ENCODE results near the gene REEP1.

DNA sequence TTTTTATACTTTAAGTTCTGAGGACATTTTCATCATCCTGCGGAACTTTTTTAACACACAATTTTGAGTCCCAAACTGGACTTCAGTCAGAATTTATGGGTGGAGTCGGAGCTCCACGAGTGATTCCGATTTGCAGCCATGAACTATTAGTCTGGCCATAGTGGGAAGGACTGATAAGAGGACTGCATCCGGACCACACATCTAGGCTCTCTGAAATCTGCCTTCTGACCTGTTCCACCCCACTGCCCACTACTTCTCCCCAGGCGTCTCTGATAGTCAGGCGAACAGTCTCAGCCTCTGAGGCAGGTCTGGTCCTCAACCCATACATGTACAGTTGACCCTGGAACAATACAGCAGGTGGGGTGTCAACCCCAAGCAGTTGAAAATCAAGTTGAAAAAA, 133.0 kb downstream of the REEP1 start:
- no peak for TF ChIP-seq CTCF (IDR thresholded peaks at IDR 0.05)
- no peak for TF ChIP-seq POLR2A (IDR thresholded peaks at IDR 0.05)

Measured in Peyer's patch (tissue), 4 donors.